CD4-positive, alpha-beta T cell treated with Interleukin-17A for 1 hour (primary cell): Measurements from ENCODE around the gene SPATA17.
"Not testable (repeated sequence)": the region's sequence is repeated elsewhere in the genome, so short reads cannot be mapped to it uniquely, and the experiment has no call there.

Source experiments
- DNase-seq: peaks from one replicate; pipeline ENCODE4 v3.0.0-alpha.2; 2020

Gene SPATA17

DNA sequence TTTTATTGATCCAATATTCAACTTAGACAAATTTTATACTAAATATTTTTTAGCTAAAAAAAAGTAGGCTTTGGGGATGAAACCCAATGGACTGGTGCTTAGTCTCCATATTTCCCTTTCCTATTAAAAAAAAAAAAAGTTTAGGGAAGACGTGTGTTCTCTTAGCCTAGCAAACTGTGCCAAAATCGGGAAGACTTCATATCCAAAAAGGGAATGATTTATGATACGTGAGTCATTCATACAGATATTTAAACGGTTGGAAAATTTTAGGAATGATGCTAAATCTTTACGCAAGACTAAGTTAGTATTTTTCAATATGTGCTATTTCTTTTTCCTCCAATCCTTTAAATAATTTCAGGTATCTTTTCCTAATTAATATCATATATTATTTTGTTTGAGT is 50.7 kb downstream of the SPATA17 start:
- no peak for DNase-seq

DNA sequence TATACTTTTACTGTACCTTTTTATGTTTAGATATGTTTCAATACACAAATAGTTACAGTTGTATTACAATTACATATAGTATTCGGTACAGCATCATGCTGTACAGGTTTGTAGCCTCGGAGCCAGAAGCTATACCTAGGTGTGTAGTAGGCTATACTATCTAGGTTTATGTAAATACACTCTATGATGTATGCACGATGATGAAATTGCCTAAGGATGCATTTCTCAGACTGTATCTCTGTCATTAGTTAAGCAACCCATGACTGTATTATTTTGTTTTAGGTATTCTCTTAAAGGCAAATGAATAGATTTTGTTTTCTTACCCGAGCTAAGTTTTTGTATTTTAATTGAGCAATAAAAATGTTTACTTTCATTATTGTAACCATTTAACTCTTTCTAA is 56.4 kb downstream of the SPATA17 start:
- DNase-seq, result no peak

DNA sequence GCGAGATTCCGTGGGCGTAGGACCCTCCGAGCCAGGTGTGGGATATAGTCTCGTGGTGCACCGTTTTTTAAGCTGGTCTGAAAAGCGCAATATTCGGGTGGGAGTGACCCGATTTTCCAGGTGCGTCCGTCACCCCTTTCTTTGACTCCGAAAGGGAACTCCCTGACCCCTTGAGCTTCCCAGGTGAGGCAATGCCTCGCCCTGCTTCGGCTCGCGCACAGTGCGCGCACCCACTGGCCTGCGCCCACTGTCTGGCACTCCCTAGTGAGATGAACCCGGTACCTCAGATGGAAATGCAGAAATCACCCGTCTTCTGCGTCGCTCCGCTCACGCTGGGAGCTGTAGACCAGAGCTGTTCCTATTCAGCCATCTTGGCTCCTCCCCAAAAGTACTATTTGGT is 65.0 kb downstream of the SPATA17 start:
- not testable (repeated sequence) for DNase-seq

DNA sequence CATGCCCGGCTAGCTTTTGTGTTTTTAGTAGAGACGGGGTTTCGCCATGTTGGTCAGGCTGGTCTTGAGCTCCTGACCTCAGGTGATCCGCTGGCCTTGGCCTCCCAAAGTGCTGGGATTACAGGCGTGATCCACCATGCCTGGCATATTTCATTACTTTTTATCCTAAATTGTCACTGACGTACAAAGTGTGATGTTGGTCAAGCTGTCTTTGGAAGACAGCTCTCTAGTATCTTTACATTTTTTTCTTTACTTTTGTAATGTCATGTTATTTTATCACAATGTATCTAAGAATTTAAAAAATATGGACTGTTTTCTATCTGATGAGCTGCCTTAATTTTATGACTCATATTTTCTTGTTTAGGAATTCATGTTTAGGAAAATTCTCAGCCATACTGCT is 72.2 kb downstream of the SPATA17 start:
- DNase-seq, result no peak

DNA sequence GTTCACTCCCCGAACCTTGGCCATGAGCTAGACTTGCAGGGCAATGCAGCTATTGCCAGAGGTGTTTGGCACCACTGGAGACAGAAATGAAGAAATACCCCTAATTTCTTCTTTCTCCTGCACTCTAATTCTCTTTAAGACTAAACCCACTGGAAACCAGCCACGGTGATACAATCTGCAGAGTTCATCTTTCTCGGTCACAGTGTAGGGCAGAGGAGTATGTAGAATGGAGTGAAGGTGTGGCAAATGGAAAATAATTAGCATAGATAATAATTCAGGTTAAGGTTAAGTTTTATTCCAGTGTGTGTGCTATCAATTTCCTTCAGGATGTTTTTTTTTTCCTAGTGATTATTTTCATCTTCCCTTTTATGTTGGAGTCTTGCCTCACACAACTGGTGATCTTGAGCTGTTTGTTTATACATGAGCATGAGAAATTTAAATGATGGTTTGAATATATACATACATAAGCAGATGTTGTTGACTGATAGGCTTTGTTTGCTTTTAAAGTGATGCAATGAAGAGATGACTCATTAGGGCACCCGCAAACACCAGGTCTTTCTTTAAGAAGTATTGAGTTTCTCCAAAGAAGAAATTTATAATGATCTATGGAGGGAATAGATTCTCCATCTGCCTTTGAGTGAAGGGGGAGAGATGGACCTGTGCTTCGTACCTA is 81.9 kb downstream of the SPATA17 start:
- no peak for DNase-seq

DNA sequence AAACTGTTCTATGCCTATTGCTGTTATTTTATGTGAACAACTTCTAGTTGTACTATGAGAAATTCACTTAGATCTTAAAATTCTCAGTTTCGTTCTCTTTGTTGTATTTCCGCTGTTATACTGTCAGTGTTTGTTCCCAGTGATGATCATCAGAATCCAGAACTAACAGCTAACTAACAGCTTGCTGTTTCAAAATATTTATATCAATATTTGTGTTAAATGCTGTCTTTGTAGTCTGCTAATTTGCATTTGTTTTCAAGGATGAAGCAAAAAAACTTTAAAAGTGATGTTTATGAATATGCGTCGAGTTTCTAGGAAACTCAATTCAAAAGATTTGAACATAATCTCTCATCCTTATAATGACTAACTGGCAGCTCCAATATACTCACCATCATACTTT is 84.5 kb downstream of the SPATA17 start:
- no peak for DNase-seq

DNA sequence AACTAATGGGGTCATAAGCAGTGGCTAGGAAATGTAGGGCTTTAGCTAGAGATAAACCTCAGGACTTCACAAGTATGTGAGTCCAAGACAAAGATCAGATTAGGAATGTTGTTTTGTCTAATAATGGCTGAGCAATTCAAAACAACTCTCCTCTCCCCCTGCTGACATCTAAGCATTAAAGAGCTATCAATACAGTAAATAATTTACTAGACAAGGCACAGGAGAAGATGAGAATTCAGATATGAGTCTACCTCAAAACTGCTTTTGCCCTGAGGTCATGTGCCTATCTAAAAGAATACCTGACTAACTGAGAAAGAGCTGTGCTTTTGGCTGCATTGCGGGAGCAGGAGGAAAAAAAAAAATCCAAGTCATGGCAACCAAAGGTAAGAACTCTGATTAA is 86.8 kb downstream of the SPATA17 start:
- DNase-seq, result no peak

DNA sequence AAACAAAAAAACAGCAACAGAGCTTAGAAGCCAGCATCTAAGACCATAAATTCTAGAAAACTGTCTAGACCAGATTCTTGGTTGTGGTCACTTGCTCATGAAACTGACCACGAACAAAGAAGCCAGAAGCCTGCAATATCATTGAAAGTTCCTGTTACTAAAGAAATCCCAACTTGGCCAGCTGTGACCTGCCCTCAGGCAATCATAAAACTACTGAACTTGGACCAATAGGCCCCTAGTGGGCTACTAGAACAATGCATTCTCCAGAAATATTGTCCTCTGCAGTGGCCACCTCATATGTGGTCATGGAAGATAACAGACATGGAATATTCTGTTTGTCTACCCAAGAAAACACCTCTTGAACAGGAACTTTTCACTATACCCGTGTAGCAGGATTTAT is 87.7 kb downstream of the SPATA17 start:
- no peak for DNase-seq

DNA sequence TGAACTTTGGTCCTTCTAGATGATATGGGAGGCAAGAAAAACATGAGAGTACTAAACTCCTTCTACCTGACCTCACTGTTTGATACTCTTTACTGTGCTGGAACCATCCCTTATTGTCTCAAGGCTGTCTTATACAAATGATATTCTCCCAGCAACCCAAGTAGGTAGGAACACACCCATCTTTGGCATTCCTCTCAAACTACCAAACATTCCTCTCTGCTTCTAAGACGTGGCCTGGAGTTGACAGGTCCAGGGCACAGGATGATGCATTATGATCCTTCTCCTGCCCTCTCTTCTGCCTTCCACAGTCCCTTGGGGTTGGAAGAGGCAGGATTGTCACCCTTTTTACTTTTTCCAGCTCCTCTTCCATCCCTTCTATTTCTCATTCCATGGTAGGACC is 90.5 kb downstream of the SPATA17 start:
- no peak for DNase-seq

DNA sequence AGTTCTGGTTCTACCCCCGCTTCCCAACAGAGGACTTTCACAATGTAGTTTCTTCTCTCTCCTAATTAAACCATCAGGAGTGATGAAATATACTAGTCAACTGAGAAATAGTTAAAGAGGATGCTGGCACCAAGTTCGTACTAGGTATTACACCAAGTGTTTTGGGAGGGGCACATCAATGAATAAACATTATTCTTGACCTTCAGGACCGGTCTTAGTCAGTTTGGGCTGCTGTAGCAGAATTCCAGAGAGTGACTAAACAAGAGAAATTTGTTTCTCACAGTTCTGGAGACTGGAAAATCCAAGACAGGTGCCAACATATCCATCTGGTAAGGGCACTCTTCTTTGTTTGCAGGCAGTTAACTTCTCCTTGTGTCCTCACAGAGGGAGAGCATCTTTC is 103.8 kb downstream of the SPATA17 start:
- DNase-seq, result no peak

DNA sequence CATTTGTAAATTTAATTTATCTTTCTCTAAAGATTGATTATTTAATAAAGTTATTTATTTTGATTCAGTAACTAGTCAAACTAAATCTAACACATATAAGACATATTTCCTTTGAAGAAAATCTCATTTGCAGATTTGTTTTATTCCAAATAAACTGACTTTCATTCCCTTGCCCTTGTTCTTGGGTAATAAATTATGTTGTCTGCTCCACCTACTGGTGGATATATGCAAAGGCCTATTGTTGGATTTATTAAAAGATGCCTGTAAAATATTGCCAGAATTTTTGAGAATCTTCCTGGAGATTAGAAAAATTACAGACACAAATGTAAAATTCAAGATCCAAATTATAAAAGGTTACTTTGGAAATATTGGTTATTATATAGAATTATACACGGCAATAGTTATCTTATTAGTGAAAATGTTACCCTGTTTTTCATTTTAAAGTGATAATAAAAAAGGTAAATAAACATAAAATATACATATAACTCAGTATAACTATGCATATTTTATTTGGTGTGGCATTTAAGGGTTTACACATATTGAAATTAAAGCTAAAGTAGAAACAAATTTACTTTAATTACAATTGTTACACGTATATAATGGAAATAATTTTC is 116.1 kb downstream of the SPATA17 start:
- DNase-seq, result peak; percentile 1

DNA sequence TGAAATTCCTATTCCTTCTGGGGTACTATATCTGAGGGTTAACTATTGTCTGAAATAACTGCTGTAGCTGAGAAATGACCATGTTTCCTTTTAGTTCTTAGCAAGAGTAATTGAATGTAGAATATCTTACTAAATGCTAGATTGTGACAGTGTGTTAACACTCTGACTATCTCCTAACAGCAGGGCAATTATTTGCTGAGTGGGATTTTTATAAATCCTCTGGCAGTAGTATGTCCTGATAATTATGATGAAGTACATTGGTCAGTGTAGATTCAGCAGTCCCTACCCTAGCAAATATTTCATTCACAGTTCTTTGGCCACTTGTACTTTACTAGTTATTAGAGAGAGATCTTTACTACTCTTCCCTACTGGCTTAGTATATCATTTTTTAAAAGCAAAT is 138.6 kb downstream of the SPATA17 start:
- DNase-seq, result no peak

DNA sequence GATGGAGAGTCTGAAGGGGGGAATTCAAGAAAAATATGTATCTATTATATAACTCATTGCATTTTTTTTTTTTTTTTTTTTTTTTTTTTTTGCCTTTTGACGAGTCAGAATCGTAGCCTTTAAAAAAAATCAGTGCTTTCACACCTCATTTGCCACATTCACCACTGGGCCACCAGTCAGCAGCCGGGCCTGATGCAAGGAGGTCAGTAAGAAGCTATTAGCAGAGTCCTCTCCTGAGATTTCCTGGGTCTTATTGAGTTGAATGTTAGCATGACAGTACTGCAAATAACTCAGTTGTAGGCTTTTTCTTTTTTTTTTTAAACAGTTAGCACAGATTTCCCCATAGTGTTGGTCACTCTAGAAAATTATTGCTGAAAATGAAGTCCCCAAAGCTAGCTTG is 139.8 kb downstream of the SPATA17 start:
- no peak for DNase-seq

DNA sequence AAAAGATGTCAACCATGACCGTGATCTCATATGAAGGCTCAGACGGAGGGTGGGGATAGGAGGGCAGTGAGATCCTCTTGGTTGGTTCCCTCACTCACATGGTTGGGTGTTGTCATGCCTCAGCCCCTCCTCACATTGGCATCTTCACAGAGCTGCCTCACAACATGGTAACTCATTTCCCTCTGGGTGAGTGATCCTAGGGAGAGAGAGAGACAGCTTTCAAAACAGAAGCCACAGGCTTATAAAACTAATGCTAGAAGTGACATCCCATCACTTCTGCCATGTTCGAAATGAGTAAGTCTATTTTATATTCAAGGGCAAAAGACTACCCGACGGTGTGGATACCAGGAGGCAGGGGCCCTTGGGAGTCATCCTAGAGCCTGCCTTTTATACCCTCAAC is 145.5 kb downstream of the SPATA17 start:
- DNase-seq, result no peak

DNA sequence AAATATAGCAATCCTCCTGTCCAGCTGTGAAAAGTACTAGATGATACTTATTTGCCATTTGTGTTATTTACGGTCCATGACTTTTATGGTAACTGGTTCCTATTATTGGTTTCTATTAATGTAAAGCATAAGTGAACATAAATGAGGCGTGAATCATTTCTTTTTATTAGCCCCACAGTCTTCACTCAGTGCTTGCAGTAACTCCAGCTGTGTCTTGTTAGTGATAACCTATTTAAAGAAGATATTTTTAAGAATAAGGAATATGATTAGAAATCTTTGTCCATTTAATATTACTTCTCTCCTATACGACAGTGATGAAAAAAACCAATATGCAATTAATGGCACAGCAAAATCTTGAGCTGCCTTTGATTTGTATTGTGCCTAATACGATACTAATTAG is 149.9 kb downstream of the SPATA17 start:
- DNase-seq, result no peak

DNA sequence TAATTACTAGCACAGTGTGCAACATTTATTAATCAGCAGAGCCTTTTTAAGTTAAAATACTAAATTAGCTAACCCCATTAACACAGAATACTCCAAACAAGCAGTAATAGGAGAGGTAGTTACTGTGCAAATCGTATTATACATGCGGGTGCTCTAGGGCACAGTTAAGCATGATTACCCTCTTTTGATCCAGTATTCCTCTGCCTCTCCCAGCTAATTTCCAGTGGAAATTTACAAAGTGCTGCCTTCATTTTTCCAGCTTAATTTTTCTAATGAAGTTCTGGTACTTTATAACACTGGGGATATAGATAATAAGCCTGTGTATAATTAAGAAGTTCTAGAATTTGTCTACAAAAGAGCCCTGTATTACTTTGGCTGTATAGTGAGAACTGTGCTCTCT is 159.9 kb downstream of the SPATA17 start:
- no peak for DNase-seq

DNA sequence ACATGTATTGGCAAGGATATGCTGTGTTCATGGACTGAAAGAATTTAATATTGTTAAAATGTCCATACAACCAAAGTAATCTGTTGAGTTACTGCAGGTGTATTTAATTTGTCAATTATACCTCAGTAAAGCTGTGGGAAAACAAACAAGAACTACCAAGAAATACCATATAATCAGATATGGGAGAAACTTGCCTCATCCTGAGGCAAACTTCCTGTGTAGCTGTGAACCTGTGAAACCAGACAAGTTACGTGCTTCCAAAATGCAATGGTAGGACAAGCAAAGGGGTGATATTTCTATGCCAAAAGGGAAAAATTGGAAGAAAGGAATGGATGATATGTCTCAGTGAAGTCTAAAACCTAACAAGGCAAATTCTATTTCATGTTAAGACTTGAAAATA is 174.6 kb downstream of the SPATA17 start:
- no peak for DNase-seq

DNA sequence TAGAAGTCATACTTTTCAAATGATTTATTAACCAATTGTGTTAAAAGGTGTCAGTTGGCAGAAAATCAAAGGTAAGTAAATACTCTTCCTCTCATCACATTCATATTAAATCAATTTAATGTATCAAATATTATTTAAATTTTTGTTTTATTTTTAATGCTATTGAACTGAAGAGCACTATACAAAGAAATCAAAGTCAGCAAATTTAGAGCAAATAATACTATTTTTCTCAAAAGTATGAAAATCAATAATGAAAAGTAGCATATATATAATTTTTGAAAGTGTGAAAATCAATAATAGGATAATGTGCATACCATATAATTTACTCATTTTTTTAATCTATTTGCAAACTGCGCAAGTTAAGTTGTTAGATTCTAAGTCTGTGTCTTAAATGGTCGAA is 181.0 kb downstream of the SPATA17 start:
- DNase-seq, result no peak

DNA sequence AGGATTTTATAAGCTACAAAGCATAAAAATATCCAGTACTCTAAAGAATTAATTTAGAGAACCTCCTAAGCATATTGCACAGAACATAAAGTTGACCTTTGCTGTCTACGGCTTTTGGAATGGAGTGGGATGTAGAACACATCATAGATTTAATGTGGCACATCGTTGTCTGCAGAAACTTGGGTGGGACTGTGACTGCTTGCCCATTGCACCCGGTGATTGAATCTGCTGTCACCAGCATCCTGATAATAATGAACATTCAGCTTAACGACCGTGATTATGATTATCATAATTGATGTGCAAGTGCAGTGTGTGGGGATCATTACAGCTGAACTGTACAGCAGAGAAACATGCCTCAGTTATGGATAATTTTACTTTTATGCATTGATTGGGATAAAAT is 181.9 kb downstream of the SPATA17 start:
- DNase-seq, result no peak

DNA sequence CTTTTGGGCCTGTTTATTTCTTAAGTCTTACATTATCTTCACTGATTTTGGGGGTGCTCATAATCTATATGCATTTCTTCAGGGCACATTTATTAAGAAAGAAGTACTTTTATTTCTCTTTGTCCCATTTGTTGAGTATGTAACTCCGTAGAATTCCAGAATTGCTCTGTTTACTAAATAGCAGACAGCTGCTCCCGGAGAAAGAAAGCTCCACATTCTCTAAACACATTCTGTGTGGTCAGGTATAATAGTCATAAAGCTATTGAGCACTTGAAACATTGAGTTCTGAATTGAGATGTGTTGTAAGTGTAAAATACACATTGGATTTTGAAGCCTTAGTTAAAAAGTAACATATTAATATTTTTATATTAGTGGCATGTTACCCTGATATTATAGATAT is 206.5 kb downstream of the SPATA17 start:
- no peak for DNase-seq

DNA sequence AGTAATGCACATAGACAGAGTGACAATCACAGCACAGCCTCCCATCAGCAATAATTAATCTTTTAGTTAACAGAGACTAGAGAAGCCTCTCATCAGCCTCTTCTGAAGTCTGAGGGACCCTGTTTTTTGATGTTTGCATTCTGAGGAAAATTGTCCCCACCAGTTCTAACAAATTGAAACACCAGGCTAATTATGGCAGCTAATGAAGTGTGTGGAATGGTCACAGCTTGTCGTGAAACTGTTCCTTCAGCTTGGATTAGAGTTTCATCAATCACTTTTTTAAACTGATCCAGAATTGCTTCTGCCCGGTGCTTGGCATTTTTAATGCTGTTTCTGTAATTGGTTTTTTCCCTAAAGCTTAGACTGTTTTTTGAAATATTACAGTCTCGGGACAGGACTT is 208.0 kb downstream of the SPATA17 start:
- DNase-seq, result no peak

DNA sequence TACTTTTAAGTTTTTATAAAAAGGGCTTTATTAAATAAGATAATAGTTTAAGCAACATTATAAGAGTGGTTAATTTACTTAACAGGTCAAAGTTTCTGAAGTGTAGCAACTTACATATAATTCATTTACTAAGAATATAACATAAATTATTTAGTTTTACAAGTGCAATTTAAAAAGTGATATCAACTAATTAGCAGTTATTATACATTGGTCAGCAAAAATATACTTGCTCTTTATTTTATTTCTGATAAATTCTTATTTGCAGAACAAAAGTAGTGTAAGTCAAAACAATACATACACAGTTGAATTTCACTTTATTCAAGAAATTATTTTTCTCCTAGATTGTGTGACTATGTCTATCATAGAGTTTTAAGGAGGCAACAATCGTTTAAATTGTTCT is 215.6 kb downstream of the SPATA17 start:
- DNase-seq, result no peak

DNA sequence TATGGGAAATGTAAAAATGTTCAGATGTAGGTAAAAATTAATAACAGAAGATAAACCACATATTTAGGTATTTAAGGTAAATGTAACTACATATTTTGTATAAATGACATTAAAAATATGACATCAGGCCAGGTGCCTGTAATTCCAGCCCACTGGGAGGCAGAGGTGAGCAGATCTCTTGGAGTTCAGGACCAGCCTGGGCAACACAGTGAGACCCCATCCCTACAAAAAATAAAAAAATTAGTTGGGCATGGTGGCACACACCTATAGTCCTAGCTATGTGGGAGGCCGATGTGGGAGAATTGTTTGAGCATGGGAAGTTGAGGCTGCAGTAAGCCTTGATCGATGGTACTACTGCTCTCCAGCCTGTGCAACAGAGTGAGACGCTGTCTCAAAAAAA is 216.5 kb downstream of the SPATA17 start:
- no peak for DNase-seq

DNA sequence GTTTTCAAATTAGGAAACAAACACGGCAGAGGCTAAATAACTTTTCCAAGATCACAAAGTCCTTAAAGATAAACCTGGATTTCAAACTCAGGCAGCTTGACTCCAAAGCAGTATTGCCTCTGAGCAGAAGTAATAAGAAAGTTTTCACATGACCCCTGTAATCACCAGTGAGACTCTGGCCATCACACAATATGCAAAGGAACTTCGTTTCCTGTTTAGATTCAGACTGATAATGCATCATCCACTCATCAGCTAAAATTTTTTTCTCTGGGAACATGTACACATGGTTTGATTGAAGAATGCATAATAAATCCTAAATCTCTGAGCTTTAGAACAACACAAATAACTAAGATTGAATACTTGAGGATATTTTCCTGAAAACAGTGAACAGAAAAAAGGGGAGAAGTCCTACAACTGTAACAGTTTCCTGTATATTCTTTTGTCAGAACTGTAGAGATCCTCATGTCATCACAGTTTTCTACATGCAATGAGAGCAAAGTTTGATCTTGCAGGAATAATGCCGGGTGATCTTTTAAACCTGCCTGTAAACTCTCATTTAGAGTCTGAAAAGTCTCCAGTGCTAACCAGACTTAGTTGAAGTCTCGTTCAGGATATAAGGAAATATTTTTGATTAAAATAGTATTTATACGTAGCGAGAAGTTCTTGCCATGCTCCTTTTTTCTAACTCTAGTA is 225.3 kb downstream of the SPATA17 start:
- DNase-seq, result no peak

DNA sequence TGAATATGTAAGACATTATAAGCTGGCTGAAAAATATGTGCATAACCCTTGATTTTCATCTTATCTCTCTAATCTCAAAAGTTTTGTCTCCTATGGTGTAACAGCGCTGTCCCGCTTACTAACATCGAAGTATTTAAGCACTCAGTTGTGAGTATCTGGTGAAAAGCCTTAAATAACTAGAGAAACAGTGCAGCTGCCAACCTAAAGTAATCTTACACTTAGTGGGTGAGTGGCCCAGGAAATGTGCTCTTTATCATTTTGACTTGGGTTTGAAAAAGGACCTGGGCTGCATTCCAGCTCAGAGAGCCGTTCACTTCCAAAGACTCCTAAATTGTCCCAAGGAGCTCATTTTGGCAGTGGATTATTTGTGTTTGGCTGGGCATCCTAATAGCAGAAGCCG is 225.9 kb downstream of the SPATA17 start:
- DNase-seq, result no peak
